HEK293 (cell line): Measurements from ENCODE around the gene PRRT1.

Experiments
- BCL11B ChIP-seq: fragments of 450-650 bp; formaldehyde crosslinking; IDR thresholded peaks from 2 replicates; pipeline ENCODE4 v1.5.1; 2016; ENCODE audit warnings: low read depth, missing biosample characterization, missing genetic modification characterization
- EGR2 ChIP-seq: fragments of 450-650 bp; formaldehyde crosslinking; IDR thresholded peaks from 2 replicates; pipeline ENCODE4 v1.5.1; 2016; ENCODE audit warnings: low read depth, missing biosample characterization, missing genetic modification characterization
- ELK4 ChIP-seq: IDR thresholded peaks from 2 replicates; pipeline ENCODE4 v1.6.1; 2011; ENCODE audit warnings: mild to moderate bottlenecking, low read depth, low read length, borderline replicate concordance
- GLIS2 ChIP-seq: fragments of 450-650 bp; formaldehyde crosslinking; IDR thresholded peaks from 2 replicates; pipeline ENCODE4 v1.5.1; 2016; ENCODE audit warnings: missing biosample characterization, missing genetic modification characterization
- MEIS1 ChIP-seq: sonication (generic); formaldehyde crosslinking; IDR thresholded peaks from 2 replicates; pipeline ENCODE4 v1.8.1; 2022; ENCODE audit warnings: missing genetic modification reagents, mild to moderate bottlenecking, borderline replicate concordance
- PRDM6 ChIP-seq: fragments of 450-650 bp; formaldehyde crosslinking; IDR thresholded peaks from 2 replicates; pipeline ENCODE4 v1.5.1; 2017; ENCODE audit warnings: missing biosample characterization, missing genetic modification characterization
- SP2 ChIP-seq: fragments of 450-650 bp; formaldehyde crosslinking; IDR thresholded peaks from 2 replicates; pipeline ENCODE4 v1.5.1; 2016; ENCODE audit warnings: missing biosample characterization, missing genetic modification characterization
- SP7 ChIP-seq: fragments of 450-650 bp; formaldehyde crosslinking; IDR thresholded peaks from 2 replicates; pipeline ENCODE4 v1.5.1; 2016; ENCODE audit warnings: missing biosample characterization, missing genetic modification characterization
- WT1 ChIP-seq: fragments of 450-650 bp; formaldehyde crosslinking; IDR thresholded peaks from 2 replicates; pipeline ENCODE4 v1.5.1; 2016; ENCODE audit warnings: missing biosample characterization, missing genetic modification characterization
- ZEB2 ChIP-seq: fragments of 450-650 bp; formaldehyde crosslinking; IDR thresholded peaks from 2 replicates; pipeline ENCODE4 v1.5.1; 2016; ENCODE audit warnings: missing biosample characterization, missing genetic modification characterization
- ZNF138 ChIP-seq: fragments of 450-650 bp; formaldehyde crosslinking; IDR thresholded peaks from 2 replicates; pipeline ENCODE4 v1.5.1; 2016; ENCODE audit warnings: missing biosample characterization, missing genetic modification characterization, borderline replicate concordance
- ZNF18 ChIP-seq: fragments of 450-650 bp; formaldehyde crosslinking; IDR thresholded peaks from 2 replicates; pipeline ENCODE4 v1.5.1; 2016; ENCODE audit warnings: missing biosample characterization, missing genetic modification characterization
- ZNF23 ChIP-seq: fragments of 450-650 bp; formaldehyde crosslinking; IDR thresholded peaks from 2 replicates; pipeline ENCODE4 v1.5.1; 2016; ENCODE audit warnings: missing biosample characterization, missing genetic modification characterization, borderline replicate concordance
- ZNF248 ChIP-seq: fragments of 450-650 bp; formaldehyde crosslinking; IDR thresholded peaks from 2 replicates; pipeline ENCODE4 v1.5.1; 2017; ENCODE audit warnings: missing biosample characterization, missing genetic modification characterization
- ZNF26 ChIP-seq: fragments of 450-650 bp; formaldehyde crosslinking; IDR thresholded peaks from 2 replicates; pipeline ENCODE4 v1.5.1; 2016; ENCODE audit warnings: missing biosample characterization, missing genetic modification characterization
- ZNF274 ChIP-seq, 2 experiments: fragments of 200-500 bp in 1 of 2; fragments of 450-650 bp in 1 of 2; sonication (Bioruptor generic) in 1 of 2; formaldehyde crosslinking in 1 of 2; IDR thresholded peaks; 2 replicates each; pipeline versions ENCODE4 v1.5.1 to v1.6.1; 2014 to 2016; ENCODE audit warnings: borderline replicate concordance in 1 of 2, inconsistent platforms in 1 of 2, low read length in 1 of 2, missing biosample characterization in 1 of 2, missing genetic modification characterization in 1 of 2
- ZNF292 ChIP-seq: fragments of 450-650 bp; formaldehyde crosslinking; IDR thresholded peaks from 2 replicates; pipeline ENCODE4 v1.5.1; 2016; ENCODE audit warnings: low read depth, missing biosample characterization, missing genetic modification characterization, borderline replicate concordance
- ZNF302 ChIP-seq: fragments of 450-650 bp; formaldehyde crosslinking; IDR thresholded peaks from 2 replicates; pipeline ENCODE4 v1.5.1; 2016; ENCODE audit warnings: missing biosample characterization, missing genetic modification characterization, low read depth
- ZNF571 ChIP-seq: fragments of 450-650 bp; formaldehyde crosslinking; IDR thresholded peaks from 2 replicates; pipeline ENCODE4 v1.5.0; 2017; ENCODE audit warnings: missing biosample characterization, missing genetic modification characterization
- ZNF600 ChIP-seq: fragments of 450-650 bp; formaldehyde crosslinking; IDR thresholded peaks from 2 replicates; pipeline ENCODE4 v1.5.1; 2016; ENCODE audit warnings: missing biosample characterization, missing genetic modification characterization
- ZNF610 ChIP-seq: fragments of 450-650 bp; formaldehyde crosslinking; IDR thresholded peaks from 2 replicates; pipeline ENCODE4 v1.5.1; 2016; ENCODE audit warnings: missing biosample characterization, missing genetic modification characterization, borderline replicate concordance
- ZNF623 ChIP-seq: fragments of 450-650 bp; formaldehyde crosslinking; IDR thresholded peaks from 2 replicates; pipeline ENCODE4 v1.5.1; 2016; ENCODE audit warnings: missing biosample characterization, missing genetic modification characterization
- ZNF626 ChIP-seq: fragments of 450-650 bp; sonication (Bioruptor Pico); formaldehyde crosslinking; IDR thresholded peaks from 2 replicates; pipeline ENCODE4 v1.5.1; 2018; ENCODE audit warnings: missing biosample characterization, missing genetic modification characterization, inconsistent platforms
- ZNF639 ChIP-seq: fragments of 450-650 bp; formaldehyde crosslinking; IDR thresholded peaks from 2 replicates; pipeline ENCODE4 v1.5.1; 2016; ENCODE audit warnings: missing biosample characterization, missing genetic modification characterization
- ZNF692 ChIP-seq: fragments of 450-650 bp; formaldehyde crosslinking; IDR thresholded peaks from 2 replicates; pipeline ENCODE4 v1.5.1; 2016; ENCODE audit warnings: missing biosample characterization, missing genetic modification characterization
- ZNF776 ChIP-seq: fragments of 450-650 bp; formaldehyde crosslinking; IDR thresholded peaks from 2 replicates; pipeline ENCODE4 v1.5.0; 2017; ENCODE audit warnings: missing biosample characterization, missing genetic modification characterization, borderline replicate concordance
- ZNF785 ChIP-seq: fragments of 450-650 bp; formaldehyde crosslinking; IDR thresholded peaks from 2 replicates; pipeline ENCODE4 v1.5.1; 2016; ENCODE audit warnings: missing biosample characterization, missing genetic modification characterization
- ZNF791 ChIP-seq: fragments of 450-650 bp; formaldehyde crosslinking; IDR thresholded peaks from 2 replicates; pipeline ENCODE4 v1.5.1; 2016; ENCODE audit warnings: missing biosample characterization, missing genetic modification characterization
- ZNF837 ChIP-seq: fragments of 450-650 bp; formaldehyde crosslinking; IDR thresholded peaks from 2 replicates; pipeline ENCODE4 v1.5.1; 2016; ENCODE audit warnings: missing biosample characterization, missing genetic modification characterization
- ZNF843 ChIP-seq: fragments of 450-650 bp; formaldehyde crosslinking; IDR thresholded peaks from 2 replicates; pipeline ENCODE4 v1.5.1; 2016; ENCODE audit warnings: missing biosample characterization, missing genetic modification characterization
- ZSCAN30 ChIP-seq: fragments of 450-650 bp; IDR thresholded peaks from 2 replicates; pipeline ENCODE4 v1.5.1; 2018; ENCODE audit warnings: missing biosample characterization, mild to moderate bottlenecking, missing genetic modification characterization, moderate library complexity

PRRT1 gene

GRCh38 chr6:32178547-32179440 lies 27.1 kb upstream of the PRRT1 start (continued):
- TF ChIP-seq ZNF600 (tag by site-specific recombination) (peak; percentile 45; the same call in 1 of the 2 replicates), ZNF610 (tag by site-specific recombination) (no peak), ZNF26 (no peak), MEIS1 (CRISPR knock-in tag) (no peak), SP2 (tag by site-specific recombination) (no peak), ZNF626 (tag by site-specific recombination) (no peak), BCL11B (tag by site-specific recombination) (no peak), SP7 (tag by site-specific recombination) (peak; percentile 38), ELK4 (no peak), ZNF785 (0 out of 2 replicates have a peak, but pooled peaks have one; percentile 28), EGR2 (tag by site-specific recombination) (peak; percentile 65), GLIS2 (tag by site-specific recombination) (peak; percentile 81), ZNF692 (tag by site-specific recombination) (no peak), ZSCAN30 (tag by site-specific recombination) (no peak), ZNF571 (no peak), ZNF623 (no peak), ZNF292 (no peak), PRDM6 (tag by site-specific recombination) (no peak), ZNF639 (tag by site-specific recombination) (no peak), ZNF837 (tag by site-specific recombination) (no peak), ZNF274 (IDR thresholded peaks at IDR 0.05; ENCODE audit: low read length) (no peak), ZNF274 (tag by site-specific recombination; IDR thresholded peaks at IDR 0.05; ENCODE audit: borderline replicate concordance) (no peak), ZNF776 (tag by site-specific recombination) (no peak), ZEB2 (tag by site-specific recombination) (no peak), ZNF18 (tag by site-specific recombination) (no peak), WT1 (tag by site-specific recombination) (no peak), ZNF843 (tag by site-specific recombination) (no peak), ZNF23 (tag by site-specific recombination) (no peak), ZNF302 (tag by site-specific recombination) (no peak), ZNF138 (tag by site-specific recombination) (no peak), ZNF248 (tag by site-specific recombination) (no peak), ZNF791 (tag by site-specific recombination) (no peak)
